Measurements from ENCODE around the gene SLC25A34. TPM values are rescaled to one million over a fixed set of nuclear protein-coding genes. Genes with fewer than 3 reads are reported as not detected.

The SLC25A34 gene
- 0.75 TPM for total RNA-seq (2013)
- 1 to 10 TPM in 1 of 3 donors, under 1 TPM in 2; 0.08 to 2.7 (median 0.61) TPM for polyA plus RNA-seq
- 0.24 and 0.69 TPM in 2 replicates for polyA minus RNA-seq
- 4.2 to 19.7 (median 13.3) reads per million in 11 experiments for total RNA-seq

DNA sequence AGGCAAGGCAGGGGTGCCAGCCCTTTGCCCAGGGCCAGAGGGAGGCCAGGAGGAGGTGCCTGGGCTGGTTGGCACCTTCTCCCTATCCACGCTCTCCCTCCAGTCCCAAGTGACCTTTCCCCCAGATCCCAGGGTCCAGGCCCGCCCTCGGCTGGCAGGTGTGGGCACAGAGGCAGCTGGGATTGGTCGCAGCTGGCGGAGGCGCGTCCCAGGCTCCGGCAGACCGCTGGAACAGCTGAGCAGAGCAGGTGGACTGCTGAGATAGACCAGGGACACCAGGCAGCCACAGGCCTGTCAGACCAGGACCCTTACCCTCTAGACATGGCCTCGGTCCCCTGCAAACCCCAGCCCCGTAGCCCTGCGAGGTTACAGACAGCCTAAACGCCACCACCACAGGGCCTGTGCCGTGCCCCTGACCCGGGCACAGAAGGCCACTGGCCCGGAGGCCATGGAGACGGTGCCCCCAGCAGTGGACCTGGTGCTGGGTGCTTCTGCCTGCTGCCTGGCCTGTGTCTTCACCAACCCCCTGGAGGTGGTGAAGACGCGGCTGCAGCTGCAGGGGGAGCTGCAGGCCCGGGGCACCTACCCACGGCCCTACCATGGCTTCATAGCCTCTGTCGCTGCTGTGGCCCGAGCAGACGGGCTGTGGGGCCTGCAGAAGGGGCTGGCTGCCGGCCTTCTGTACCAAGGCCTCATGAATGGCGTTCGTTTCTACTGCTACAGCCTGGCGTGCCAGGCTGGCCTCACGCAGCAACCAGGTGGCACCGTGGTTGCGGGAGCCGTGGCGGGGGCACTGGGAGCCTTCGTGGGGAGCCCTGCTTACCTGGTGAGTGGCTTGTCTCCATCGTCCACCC, at the start of gene SLC25A34:
SLC25A34 (plus strand) TSS at position 221 of the 854 bp plus-strand sequence; CDS start at position 449, 228 bp downstream.
- Histone ChIP-seq H3K9ac (ENCODE audit: insufficient read depth, low read length, poor library complexity, severe bottlenecking) (no peak within 1 kb of the TSS), H4K20me1 (ENCODE audit: insufficient read depth, low read length) (peaks cover 5% of the 10 kb centered on the region), H3K9me3 (replicated peaks in 1 of 2; ENCODE audit: control insufficient read depth in 1 of 2, insufficient read depth in 1 of 2, low read length in 2 of 2) (no peaks in the 10 kb centered on the region), H3K36me3 (replicated peaks in 1 of 2; ENCODE audit: control insufficient read depth in 1 of 2, insufficient read depth in 2 of 2, low read length in 2 of 2) (peaks cover 38 to 41% of the 10 kb centered on the region in 2 donors), H3K27ac (ENCODE audit: low read depth in 1 of 2, low read length in 2 of 2) (no peak within 1 kb of the TSS), H2AFZ (ENCODE audit: insufficient read depth, low read depth, low read length, poor library complexity, severe bottlenecking) (no peak within 1 kb of the TSS), H3K4me1 (ENCODE audit: control insufficient read depth in 1 of 2, insufficient read depth in 2 of 2, low read length in 2 of 2) (no peaks in the 10 kb centered on the region), H3K79me2 (ENCODE audit: insufficient read depth, low read length) (no peaks in the 10 kb centered on the region), H3K4me3 (replicated peaks in 1 of 3; ENCODE audit: low read depth in 2 of 3, low read length in 3 of 3) (no peak within 1 kb of the TSS), H3K27me3 (ENCODE audit: control insufficient read depth in 2 of 2, insufficient read depth in 2 of 2, low read length in 2 of 2) (no peaks in the 10 kb centered on the region), H3K4me2 (replicated peaks; ENCODE audit: extremely low read depth, low read length, poor library complexity, severe bottlenecking) (no peak within 1 kb of the TSS)
- Mint-ChIP-seq H3K9me3 (peaks cover 0 to 1% (median 0%) of the 10 kb centered on the region in 7 donors), H3K36me3 (peaks cover 29 to 41% of the 10 kb centered on the region in 2 donors), H3K4me3 (no peak within 1 kb of the TSS), H3K4me1 (peaks cover under 1% of the 10 kb centered on the region), H3K27ac (peak within 1 kb of the TSS in 2 of 7 donors; percentile 43 to 46), H3K27me3 (ENCODE audit: low read depth in 3 of 3) (peaks cover 0 to 4% (median 0%) of the 10 kb centered on the region in 3 donors)
- 92% methylated on average over 29 of the region's 35 CpGs for WGBS (ENCODE audit: insufficient coverage)
- intact Hi-C loops (cut with micrococcal nuclease): no loop called here
- no peak for DNase-seq
- TF ChIP-seq, protein P1, sequence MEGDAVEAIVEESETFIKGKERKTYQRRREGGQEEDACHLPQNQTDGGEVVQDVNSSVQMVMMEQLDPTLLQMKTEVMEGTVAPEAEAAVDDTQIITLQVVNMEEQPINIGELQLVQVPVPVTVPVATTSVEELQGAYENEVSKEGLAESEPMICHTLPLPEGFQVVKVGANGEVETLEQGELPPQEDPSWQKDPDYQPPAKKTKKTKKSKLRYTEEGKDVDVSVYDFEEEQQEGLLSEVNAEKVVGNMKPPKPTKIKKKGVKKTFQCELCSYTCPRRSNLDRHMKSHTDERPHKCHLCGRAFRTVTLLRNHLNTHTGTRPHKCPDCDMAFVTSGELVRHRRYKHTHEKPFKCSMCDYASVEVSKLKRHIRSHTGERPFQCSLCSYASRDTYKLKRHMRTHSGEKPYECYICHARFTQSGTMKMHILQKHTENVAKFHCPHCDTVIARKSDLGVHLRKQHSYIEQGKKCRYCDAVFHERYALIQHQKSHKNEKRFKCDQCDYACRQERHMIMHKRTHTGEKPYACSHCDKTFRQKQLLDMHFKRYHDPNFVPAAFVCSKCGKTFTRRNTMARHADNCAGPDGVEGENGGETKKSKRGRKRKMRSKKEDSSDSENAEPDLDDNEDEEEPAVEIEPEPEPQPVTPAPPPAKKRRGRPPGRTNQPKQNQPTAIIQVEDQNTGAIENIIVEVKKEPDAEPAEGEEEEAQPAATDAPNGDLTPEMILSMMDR (IDR thresholded peaks at IDR 0.05): no peak

DNA sequence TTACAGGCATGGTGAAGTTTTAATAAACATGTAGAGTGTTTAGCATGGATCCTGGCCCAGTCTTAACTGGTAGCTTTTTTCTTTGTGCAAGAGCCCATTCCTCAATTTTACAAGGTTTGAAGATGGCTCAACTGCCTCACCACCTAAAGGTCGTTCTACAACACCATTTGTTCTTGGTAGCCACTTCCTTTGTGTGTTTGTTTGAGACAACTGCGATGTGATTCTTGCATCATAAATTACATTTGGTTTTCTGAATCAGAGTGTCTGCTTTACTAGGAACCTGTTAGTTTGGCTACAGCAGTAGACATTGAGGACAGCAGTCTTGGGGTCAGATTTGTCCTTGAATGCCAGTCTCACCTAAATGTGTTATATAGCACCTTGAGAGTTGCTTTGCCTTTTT, 48.6 kb upstream of the SLC25A34 start:
- DNase-seq: peak in 1 of 3 donors; percentile 28
- no peak overlapping the region for H3K27ac ChIP-seq (ENCODE audit: low read depth in 1 of 2, low read length in 2 of 2)
- peaks cover 5 to 12% of the 10 kb centered on the region in 2 donors for H3K36me3 ChIP-seq (replicated peaks in 1 of 2; ENCODE audit: control insufficient read depth in 1 of 2, insufficient read depth in 2 of 2, low read length in 2 of 2)
- no peak overlapping the region for H3K4me2 ChIP-seq (replicated peaks; ENCODE audit: extremely low read depth, low read length, poor library complexity, severe bottlenecking)
- H3K27me3 ChIP-seq (ENCODE audit: control insufficient read depth in 2 of 2, insufficient read depth in 2 of 2, low read length in 2 of 2): no peaks in the 10 kb centered on the region
- no peak overlapping the region for H2AFZ ChIP-seq (ENCODE audit: insufficient read depth, low read depth, low read length, poor library complexity, severe bottlenecking)
- no peaks in the 10 kb centered on the region for H3K9me3 ChIP-seq (replicated peaks in 1 of 2; ENCODE audit: control insufficient read depth in 1 of 2, insufficient read depth in 1 of 2, low read length in 2 of 2)
- Mint-ChIP-seq H3K4me1 (peaks cover 37% of the 10 kb centered on the region), H3K27ac (peak overlapping the region in 2 of 7 donors; percentile 23 to 61), H3K27me3 (ENCODE audit: low read depth in 3 of 3) (peaks cover 0 to 3% (median 0%) of the 10 kb centered on the region in 3 donors), H3K36me3 (peaks cover 16 to 44% of the 10 kb centered on the region in 2 donors), H3K4me3 (no peak overlapping the region), H3K9me3 (peaks cover 0 to 1% (median 0%) of the 10 kb centered on the region in 7 donors)
- TF ChIP-seq, protein P1 (IDR thresholded peaks at IDR 0.05): no peak
- peaks cover 35 to 38% of the 10 kb centered on the region in 2 donors for H3K4me1 ChIP-seq (ENCODE audit: control insufficient read depth in 1 of 2, insufficient read depth in 2 of 2, low read length in 2 of 2)
- H3K9ac ChIP-seq (ENCODE audit: insufficient read depth, low read length, poor library complexity, severe bottlenecking): no peak overlapping the region
- H3K79me2 ChIP-seq (ENCODE audit: insufficient read depth, low read length): peaks cover 87% of the 10 kb centered on the region
- intact Hi-C loops (cut with micrococcal nuclease): no loop called here
- no peak overlapping the region for H3K4me3 ChIP-seq (replicated peaks in 1 of 3; ENCODE audit: low read depth in 2 of 3, low read length in 3 of 3)
- peaks cover 73% of the 10 kb centered on the region for H4K20me1 ChIP-seq (ENCODE audit: insufficient read depth, low read length)
- WGBS (ENCODE audit: insufficient coverage): 0% methylated on average over 1 of the region's 2 CpGs
